Measurements from ENCODE around the gene RPS5. TPM values are rescaled to one million over a fixed set of nuclear protein-coding genes. Genes with fewer than 3 reads are reported as not detected.
A peak's percentile ranks its signal among the peaks of the same experiment; 100 is the strongest.

RPS5 gene
- total RNA-seq, 4 donors from 2014 or later, result 1,209 to 2,449 (median 1,340) TPM

- H3K27ac ChIP-seq, result no peak overlapping the region
These were observed 7.8 kb upstream of the RPS5 start for GRCh38 chr19:58379246-58379645.

GRCh38 chr19:58380037-58380661 is 6.9 kb upstream of the RPS5 start:
- Histone ChIP-seq H3K36me3 (no peaks in the 10 kb centered on the region), H3K27me3 (no peaks in the 10 kb centered on the region), H3K4me1 (peaks cover 14 to 24% of the 10 kb centered on the region in 2 donors), H3K4me3 (replicated peaks in 1 of 3) (peak overlapping the region; percentile 26 to 74 (median 70)), H3K27ac (peak overlapping the region; percentile 88 to 96 (median 92)), H3K9me3 (no peaks in the 10 kb centered on the region)
- no peak for TF ChIP-seq POLR2A (IDR thresholded peaks at IDR 0.05)
- no peak for TF ChIP-seq CTCF (IDR thresholded peaks at IDR 0.05)
- whole genome bisulfite sequencing, 2 donors, result 5% methylated on average over 23 to 24 of the region's 24 CpGs
- DNase-seq, result no peak
- intact Hi-C loops (cut with DNase I), result loop anchor here (10.0 kb wide), 1 partner anchor 55 kb away; the partner anchor contains the start of gene ZSCAN22

More at GRCh38 chr19:58379246-58379645, 7.8 kb upstream of the RPS5 start:
- TF ChIP-seq CTCF (IDR thresholded peaks at IDR 0.05) (no peak), POLR2A (IDR thresholded peaks at IDR 0.05) (no peak)
- Histone ChIP-seq H3K27me3 (no peaks in the 10 kb centered on the region), H3K36me3 (no peaks in the 10 kb centered on the region), H3K4me3 (replicated peaks in 1 of 3) (no peak overlapping the region), H3K9me3 (no peaks in the 10 kb centered on the region), H3K4me1 (peaks cover 14 to 24% of the 10 kb centered on the region in 2 donors)
- intact Hi-C loops (cut with DNase I), result no loop called here
- no peak for DNase-seq
- WGBS, 2 donors, result 85% methylated on average over 4 of the region's 6 CpGs; no CpG with 5 or more reads in 1 of the 2 donors

- WGBS, 2 donors, result 0% methylated on average over 16 to 32 of the region's 83 CpGs
- H3K9me3 ChIP-seq, result no peaks in the 10 kb centered on the region
- intact Hi-C loops (cut with DNase I), result loop anchor here (10.0 kb wide), 1 partner anchor 56 kb away; the partner anchor contains the start of gene ZSCAN22
These were observed 6.2 kb upstream of the RPS5 start, which contains the start of gene ZNF837 for GRCh38 chr19:58380662-58381459. Gene ZNF837 (minus strand): TSS chr19:58381030. CDS start chr19:58369332, 11,698 bp downstream.

GRCh38 chr19:58381460-58382212 is 5.4 kb upstream of the RPS5 start:
- peak overlapping the region in 2 of 3 donors; percentile 47 to 70 for H3K4me3 ChIP-seq (replicated peaks in 1 of 3)
- no peak for TF ChIP-seq CTCF (IDR thresholded peaks at IDR 0.05)
- TF ChIP-seq POLR2A (IDR thresholded peaks at IDR 0.05), result no peak
- peak overlapping the region; percentile 26 to 72 (median 54) for H3K27ac ChIP-seq
- intact Hi-C loops (cut with DNase I), result loop anchor here (10.0 kb wide), 1 partner anchor 57 kb away; the partner anchor contains the start of gene ZSCAN22
- 31 to 32% methylated on average over 26 of the region's 26 CpGs for WGBS, 2 donors
- H3K4me1 ChIP-seq, result peaks cover 22 to 34% of the 10 kb centered on the region in 2 donors
- DNase-seq, result no peak
- H3K27me3 ChIP-seq, result no peaks in the 10 kb centered on the region
- H3K36me3 ChIP-seq, result no peaks in the 10 kb centered on the region
- H3K9me3 ChIP-seq, result no peaks in the 10 kb centered on the region

More at GRCh38 chr19:58380662-58381459, 6.2 kb upstream of the RPS5 start, which contains the start of gene ZNF837:
- no peaks in the 10 kb centered on the region for H3K36me3 ChIP-seq
- no peaks in the 10 kb centered on the region for H3K27me3 ChIP-seq
- H3K4me1 ChIP-seq, result peaks cover 20 to 30% of the 10 kb centered on the region in 2 donors
- peak; percentile 80 to 90 for TF ChIP-seq POLR2A (IDR thresholded peaks at IDR 0.05)
- TF ChIP-seq CTCF (IDR thresholded peaks at IDR 0.05), result peak in 2 of 6 experiments; percentile 36 to 41
- DNase-seq, result peak; percentile 99
- H3K27ac ChIP-seq, result peak within 1 kb of the TSS; percentile 88 to 96 (median 92)
- H3K4me3 ChIP-seq (replicated peaks in 1 of 3), result peak within 1 kb of the TSS; percentile 47 to 74 (median 70)

All from thyroid gland (tissue), 4 donors.